BJ (cell line): ENCODE measurements around the gene MAFG. TPM values are rescaled to one million over a fixed set of nuclear protein-coding genes. Genes with fewer than 3 reads are reported as not detected.

Experiments
- CTCF ChIA-PET: fragments of 350-600 bp; formaldehyde crosslinking; extraction: SDS; loops from one replicate; lab custom pipeline; 2021; ENCODE audit warnings: antibody characterized with exemption, inconsistent platforms; lab: Yijun Ruan, JAX
- POLR2A ChIA-PET: fragments of 300-600 bp; sonication (Branson Sonifier 250); formaldehyde crosslinking; extraction: SDS; loops from one replicate; lab custom pipeline; 2021; ENCODE audit warnings: antibody characterized with exemption; lab: Charles Lee
- DNase-seq: peaks from one replicate; pipeline ENCODE4 v3.0.0-alpha.2; 2011; ENCODE audit warnings: low read depth
- H3K27me3 ChIP-seq: 2 replicates; pipeline ENCODE4 v1.6.0; 2011; ENCODE audit warnings: low read length; ENCODE audit not compliant: control insufficient read depth, insufficient read depth
- H3K36me3 ChIP-seq: 2 replicates; pipeline ENCODE4 v1.5.1; 2011; ENCODE audit warnings: low read length; ENCODE audit not compliant: control insufficient read depth, insufficient read depth
- H3K4me3 ChIP-seq: 2 replicates; pipeline ENCODE4 v1.5.1; 2011; ENCODE audit warnings: low read depth, mild to moderate bottlenecking, control low read depth, low read length
- CTCF ChIP-seq: IDR thresholded peaks from 2 replicates; pipeline ENCODE4 v1.5.1; 2011; ENCODE audit warnings: low read depth, mild to moderate bottlenecking, control low read depth, inconsistent platforms, low read length, moderate library complexity; ENCODE audit not compliant: insufficient read depth
- polyA plus RNA-seq: library from polyadenylated mRNA; depleted of rRNA; stranded (reverse); fragments of >200 nt; gene quantifications from 2 replicates; pipeline ENCODE4 v1.2.3, GENCODE V29; 2011

The MAFG gene
- polyA plus RNA-seq, 1 experiment, result 20.6 TPM

DNA sequence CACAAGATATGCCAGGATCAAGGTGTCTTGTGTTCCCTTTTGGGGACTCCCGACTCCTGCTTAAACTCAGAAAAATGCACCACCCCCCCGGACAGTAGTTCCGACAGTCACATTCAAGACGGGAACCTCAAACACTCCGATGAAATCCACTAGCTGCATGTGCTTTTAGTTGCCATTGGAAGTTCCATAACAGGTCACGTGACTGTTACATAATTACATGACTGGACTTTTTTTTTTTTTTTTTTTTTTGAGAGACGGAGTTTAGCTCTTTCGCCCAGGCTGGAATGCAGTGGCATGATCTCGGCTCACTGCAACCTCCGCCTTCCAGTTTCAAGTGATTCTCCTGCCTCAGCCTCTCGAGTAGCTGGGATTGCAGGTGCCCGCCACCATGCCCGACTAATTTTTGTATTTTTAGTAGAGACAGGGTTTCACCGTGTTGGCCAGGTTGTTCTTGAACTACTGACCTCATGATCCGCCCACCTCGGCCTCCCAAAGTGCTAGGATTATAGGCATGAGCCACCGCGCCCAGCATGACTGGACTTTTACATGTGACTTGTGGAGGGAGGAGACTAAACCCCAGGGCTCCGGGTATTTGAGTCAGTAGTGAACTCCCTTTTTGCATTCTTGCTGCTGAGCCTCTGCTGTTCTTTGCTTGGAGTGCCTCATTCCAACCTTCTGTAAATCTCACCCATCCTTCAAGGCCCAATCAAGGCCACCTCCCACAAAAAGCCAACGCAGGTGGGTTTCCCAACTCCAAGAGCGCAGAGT is 11.1 kb downstream of the MAFG start:
- H3K27me3 ChIP-seq, result no peaks in the 10 kb centered on the region
- no peak for TF ChIP-seq CTCF
- ChIA-PET POLR2A (no interaction called here), CTCF (interaction anchor here (1.2 kb wide), 1 partner anchor 241 kb away, joined by 3 read pairs; no protein-coding TSS in a partner anchor)
- peaks cover 45% of the 10 kb centered on the region for H3K36me3 ChIP-seq
- no peak for DNase-seq
- H3K4me3 ChIP-seq, result peak overlapping the region; percentile 59

GRCh38 chr17:81915331-81915730 is 12.2 kb downstream of the MAFG start:
- CTCF ChIA-PET, result no interaction called here
- Histone ChIP-seq H3K4me3 (no peak overlapping the region), H3K36me3 (peaks cover 36% of the 10 kb centered on the region), H3K27me3 (no peaks in the 10 kb centered on the region)
- POLR2A ChIA-PET, result no interaction called here
- no peak for DNase-seq
- TF ChIP-seq CTCF, result no peak

- Histone ChIP-seq H3K27me3 (no peaks in the 10 kb centered on the region), H3K36me3 (peaks cover 36% of the 10 kb centered on the region), H3K4me3 (no peak overlapping the region)
- no peak for TF ChIP-seq CTCF
- CTCF ChIA-PET, result no interaction called here
- POLR2A ChIA-PET, result no interaction called here
- DNase-seq, result no peak
These were observed 13.3 kb downstream of the MAFG start for GRCh38 chr17:81914103-81914850.

- no peak for DNase-seq
- Histone ChIP-seq H3K36me3 (peaks cover 32% of the 10 kb centered on the region), H3K27me3 (no peaks in the 10 kb centered on the region), H3K4me3 (no peak overlapping the region)
- TF ChIP-seq CTCF, result no peak
- ChIA-PET POLR2A (no interaction called here), CTCF (interaction anchor here (0.6 kb wide), 1 partner anchor 15 kb away, joined by 3 read pairs; no protein-coding TSS in a partner anchor)
These were observed 14.0 kb downstream of the MAFG start for GRCh38 chr17:81913394-81914102.
